Hematopoietic multipotent progenitor cell treated with erythropoietin and hydrocortisone succinate and interleukin-3 and kit ligand, for 15 days (in vitro differentiated cells): ENCODE measurements around the gene TAP1.
"Not testable (repeated sequence)": the region's sequence is repeated elsewhere in the genome, so short reads cannot be mapped to it uniquely, and the experiment has no call there.

ENCODE experiments used
- DNase-seq: peaks from one replicate; pipeline ENCODE4 v3.0.0-alpha.2; 2015; ENCODE audit warnings: low spot score

The TAP1 gene

DNA sequence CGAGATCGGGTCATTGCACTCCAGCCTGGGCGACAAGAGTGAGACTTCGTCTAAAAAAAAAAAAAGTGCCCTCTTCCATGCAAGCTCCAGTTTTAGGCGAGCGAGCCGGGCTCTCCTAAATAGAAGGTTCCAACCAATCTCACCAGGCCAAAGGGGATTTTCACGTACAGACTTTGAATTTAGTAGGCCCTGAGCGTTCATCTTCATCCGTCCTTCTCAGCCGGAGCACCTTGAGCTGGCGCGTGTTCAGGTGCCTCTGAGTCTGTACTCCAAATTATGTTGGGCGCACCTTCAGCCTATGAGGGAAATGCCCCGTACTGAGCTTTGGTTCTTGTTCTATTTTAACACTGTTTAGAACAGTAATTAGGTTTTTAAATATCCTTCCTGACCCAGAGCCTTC is 14.1 kb downstream of the TAP1 start:
- DNase-seq, result no peak

DNA sequence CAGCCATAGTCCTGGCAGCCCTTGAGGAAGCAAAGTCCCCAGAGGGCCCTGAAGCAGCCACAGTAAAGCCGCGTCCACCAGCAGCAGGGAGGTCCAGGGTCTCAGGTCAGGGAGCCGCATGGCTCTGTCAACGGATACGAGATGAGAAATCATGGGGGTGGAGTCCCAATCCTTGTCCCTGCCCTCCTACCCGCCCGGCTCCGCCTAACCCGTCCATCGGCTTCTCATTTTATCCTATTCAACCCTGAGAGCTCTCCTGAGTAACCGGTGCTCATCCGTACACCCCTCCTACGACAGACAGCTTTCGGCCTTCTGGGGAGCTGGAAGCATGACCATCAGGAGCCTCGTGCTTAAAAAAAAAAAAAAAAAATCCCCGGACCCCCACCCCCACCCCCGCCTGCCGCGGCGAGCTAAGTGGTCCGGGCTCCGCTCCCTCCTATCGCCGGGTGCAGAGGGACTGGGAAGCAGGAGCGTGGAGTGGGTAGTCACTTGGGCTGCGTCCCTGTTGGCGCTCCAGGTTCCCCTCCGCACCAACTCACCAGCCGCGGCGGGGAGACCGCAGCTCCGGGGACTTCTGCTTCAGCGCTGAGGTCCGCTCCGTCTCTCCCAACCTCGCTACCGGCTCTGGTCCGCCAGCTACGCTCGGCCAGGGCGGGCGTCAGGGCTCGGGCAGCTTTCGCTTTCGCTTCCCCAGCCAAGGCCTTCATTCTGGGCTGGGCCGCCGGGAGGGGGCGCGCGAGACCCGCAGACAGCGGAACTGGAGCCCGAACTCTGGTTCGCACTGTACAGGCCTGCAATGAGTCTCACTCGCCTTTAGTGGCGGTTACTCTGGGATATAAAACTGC is 15.2 kb downstream of the TAP1 start, which contains the start of gene TAP2:
TSS of gene TAP2 (minus strand) at position 626 of the 845 bp plus-strand sequence. CDS start at position 120, 506 bp downstream.
- DNase-seq, result peak; percentile 94

DNA sequence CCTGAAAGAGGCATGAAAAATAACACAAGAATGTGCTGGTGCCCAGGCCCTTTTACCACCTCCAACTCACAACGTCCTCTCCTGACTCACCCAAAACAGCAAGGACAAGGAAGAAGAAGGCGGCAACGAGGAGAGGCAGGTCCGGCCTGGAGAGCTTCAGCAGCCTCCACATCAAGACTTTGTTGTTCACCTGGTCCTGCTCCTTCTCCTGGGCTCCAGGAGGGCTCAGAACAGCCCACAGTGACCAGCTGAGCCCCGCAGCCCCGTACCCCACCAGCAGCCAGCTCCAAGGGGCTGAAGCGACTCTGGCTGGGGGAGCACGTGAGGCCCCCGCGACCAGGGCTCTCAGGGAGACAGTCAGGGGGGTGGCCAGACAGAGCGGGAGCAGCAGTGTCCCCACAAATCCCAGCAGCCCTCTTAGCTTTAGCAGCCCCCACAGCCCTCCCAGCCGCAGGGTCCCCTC is 15.8 kb downstream of the TAP1 start:
- no peak for DNase-seq

DNA sequence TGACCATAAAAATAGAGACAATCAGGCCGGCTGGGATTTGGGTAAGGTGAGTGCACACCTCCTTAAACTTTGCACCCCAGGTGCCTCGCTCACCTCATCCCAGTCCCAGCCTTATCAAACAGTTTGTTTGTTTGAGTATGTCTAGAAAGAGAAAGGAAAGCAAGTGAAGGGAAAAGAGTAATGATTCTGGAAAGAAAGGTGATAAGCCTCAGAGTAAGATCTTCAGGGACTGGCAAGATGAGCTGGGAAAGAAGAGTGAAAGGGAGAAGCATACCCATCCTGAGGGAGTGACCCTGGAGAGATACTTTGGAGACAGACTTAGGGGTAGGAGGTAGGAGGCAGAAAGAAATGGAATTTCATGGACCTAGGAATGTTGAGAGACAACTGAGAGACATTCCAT is 16.6 kb downstream of the TAP1 start:
- DNase-seq, result no peak

DNA sequence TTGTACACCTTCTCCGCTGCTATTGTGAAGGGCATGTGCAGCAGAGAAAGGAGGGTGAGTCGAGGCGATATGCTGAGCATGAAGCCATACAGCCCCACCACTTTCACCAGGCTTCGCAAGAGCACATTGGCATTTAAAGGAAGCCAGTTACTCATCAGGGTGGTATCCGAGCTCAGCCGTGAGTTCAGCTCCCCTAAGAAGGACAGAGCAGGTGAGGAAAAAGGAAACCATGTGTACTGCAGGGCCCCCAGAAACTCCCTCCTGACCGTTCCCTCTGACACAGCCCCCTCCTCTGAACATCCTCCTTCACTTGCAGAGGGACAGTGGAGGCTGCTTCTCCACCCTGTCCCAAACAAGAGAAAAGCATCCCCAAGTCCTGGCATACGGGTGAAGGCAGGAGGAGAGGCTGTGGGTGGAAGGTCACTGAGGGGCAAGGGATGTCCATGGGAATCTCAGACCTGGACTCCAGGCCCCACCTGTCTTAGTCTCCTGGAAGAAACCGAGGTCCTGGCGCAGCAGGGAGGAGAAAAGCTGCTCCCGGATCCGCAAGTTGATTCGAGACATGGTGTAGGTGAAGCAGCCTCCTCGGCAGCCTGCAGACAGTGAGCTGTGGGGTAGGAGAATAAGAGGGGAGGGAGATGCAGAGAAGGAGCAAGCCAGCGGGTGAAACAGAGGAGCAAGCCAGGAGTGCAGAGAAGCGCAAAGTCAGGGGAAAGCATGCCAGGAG is 18.2 kb downstream of the TAP1 start:
- DNase-seq, result no peak

DNA sequence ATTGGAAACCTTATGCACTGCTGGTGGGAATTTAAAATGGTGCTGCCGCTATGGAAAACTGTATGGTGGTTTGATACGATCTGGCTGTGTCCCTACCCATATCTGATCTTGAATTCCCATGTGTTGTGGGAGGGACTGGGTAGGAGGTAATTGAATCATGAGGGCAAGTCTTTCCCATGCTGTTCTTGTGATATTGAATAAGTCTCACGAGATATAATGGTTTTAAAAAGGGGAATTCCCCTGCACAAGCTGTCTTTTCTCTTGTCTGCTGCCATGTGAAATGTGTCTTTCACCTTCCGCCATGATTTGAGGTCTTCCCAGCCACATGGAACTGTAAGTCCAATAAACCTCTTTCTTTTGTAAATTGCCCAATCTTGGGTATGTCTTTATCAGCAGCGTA is 19.8 kb downstream of the TAP1 start:
- DNase-seq, result no peak

DNA sequence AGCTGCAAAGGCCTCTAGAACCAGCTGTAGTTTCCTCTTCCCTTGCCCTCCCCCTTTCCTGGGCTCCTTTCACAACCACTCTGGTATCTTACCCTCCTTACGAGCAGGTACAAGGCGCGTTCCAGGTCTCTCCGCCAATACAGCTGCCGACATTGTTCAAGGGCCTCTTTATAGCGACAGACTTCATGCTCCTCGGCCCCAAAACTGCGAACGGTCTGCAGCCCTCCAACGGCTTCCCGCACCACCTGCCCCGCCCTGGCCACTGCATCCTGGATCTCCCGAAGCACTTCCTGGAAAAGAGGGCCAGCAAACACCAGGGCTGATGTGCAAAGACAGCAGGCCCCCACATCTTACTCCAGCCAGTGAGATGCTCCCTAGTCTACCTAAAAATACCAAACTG is 21.0 kb downstream of the TAP1 start:
- DNase-seq, result no peak

DNA sequence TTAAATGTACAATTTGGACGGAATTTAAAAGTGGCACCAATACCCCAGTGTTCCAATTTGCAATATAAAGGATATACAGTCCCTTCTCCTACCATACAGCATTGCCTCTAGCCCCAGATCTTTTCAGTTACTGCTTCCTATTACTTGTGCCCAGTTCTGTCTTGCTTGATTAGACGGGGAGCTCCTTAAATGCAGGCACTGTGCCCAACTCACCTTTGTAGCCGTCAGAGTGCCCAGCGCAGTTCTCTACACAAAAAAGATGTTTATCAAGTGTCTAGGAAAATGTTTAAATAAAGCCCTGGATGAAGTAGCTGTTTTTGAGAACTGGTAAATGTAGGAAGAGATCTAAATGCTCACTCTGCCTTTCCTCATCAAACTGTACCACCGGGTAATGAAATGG is 22.6 kb downstream of the TAP1 start:
- no peak for DNase-seq

DNA sequence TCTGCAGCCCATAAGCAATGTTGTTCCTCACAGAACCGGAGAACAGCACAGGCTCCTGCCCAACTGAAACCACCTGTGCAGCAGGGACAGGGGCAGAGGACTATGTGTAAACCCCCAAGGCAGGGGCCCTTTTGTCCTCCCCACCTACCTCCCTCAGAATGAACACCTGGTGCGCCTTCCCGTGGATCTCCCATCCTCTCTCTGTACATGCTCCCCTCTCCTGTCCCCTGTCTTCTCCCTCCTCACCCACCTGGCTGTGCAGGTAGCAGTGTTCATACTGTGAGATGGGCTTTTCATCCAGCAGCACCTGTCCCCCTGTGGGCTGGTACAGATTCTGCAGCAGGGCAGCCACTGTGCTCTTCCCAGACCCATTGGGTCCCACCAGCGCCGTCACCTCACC is 23.5 kb downstream of the TAP1 start:
- DNase-seq, result no peak

DNA sequence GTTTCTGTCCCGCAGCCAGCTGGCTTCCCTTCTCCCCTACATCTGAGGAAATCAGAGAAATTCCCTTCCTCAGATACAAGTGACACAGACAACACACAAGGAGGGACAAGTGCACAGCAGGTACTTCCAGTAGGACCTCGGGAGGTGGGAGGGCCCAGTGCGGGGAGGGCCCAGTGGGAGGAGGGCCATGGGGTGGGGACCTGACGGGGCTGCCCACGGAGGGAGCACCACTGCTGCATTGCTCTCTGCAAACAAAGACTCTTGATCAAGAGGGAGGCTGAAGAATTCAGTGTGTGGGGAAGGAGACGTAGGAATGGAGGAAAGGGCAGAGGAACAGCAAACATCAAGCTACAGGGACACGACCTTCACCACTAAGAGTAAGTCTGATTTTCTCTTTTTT is 24.0 kb downstream of the TAP1 start:
- DNase-seq, result no peak

DNA sequence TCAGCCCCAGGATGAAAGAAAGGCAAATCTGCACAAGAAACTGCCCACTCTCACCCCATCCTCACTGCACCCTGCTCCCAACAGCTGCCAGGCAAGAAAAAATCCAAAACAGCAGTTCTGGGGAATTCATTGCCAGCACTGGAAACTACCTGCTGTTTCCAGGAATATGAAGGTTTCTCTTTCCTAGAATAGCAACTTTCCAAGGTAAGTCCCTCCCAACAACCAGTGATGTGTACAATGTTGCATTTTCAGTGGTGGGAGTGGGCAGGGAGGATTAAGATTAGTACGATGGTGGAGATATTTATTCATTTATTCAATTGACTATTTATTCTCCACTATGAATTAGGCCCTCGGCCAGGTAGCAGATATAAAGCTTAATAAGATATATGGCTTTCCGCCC is 26.5 kb downstream of the TAP1 start:
- no peak for DNase-seq

DNA sequence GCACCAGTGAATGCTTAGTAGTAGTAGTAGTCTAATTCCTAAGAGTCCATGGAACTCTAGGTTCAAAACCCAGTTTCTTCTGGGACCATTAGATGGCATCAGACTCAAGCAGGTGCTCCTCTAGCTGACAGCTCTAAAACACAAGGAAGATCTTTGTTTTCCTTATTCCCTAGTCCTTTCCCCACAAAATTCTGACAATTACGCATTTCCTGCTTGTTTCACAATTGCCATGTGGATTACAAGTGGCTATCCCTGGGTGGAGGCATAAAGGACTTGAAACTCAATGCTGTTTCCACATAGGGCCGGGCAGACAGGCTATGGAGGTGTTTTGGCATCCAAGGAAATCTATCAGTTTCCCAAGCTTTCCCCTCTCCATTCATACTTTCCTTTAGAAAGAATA is 27.5 kb downstream of the TAP1 start:
- DNase-seq, result peak; percentile 24

DNA sequence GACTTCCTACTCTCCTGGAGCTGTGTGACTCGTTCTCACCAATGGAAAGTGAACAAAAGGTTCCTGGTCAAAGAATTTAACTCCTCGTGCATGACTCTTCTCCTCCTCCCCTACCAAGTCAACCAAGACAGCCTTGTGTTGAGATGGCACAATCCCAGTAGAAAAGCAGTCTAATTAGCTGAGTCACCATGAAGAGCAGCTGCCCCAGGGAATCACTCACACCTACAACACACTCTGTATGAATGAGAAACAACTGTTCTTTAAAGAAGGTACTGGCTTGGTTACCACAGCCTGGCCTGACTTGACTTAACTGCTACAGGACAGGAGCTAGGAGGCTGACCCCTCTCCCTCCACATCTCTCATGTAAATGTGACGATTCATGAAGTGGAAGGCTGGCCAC is 33.8 kb downstream of the TAP1 start:
- no peak for DNase-seq

DNA sequence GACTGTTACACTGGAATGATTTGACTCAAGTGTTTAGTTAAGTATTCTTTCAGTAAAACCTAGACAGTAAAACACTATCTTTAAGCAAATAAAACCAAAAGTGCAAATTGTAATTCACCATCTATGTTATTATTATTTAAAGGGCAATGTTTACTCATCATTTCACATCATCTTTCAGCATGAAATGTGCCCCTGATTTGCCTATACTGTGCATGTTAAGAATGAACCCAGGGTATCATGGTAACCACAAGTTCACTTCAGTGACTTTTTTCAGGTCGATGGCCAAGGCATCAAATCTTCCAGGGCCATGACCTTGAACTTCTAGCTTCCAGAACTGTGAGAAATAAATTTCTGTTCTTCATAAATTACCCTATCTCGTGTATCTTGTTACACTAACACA is 34.6 kb downstream of the TAP1 start:
- DNase-seq, result no peak

DNA sequence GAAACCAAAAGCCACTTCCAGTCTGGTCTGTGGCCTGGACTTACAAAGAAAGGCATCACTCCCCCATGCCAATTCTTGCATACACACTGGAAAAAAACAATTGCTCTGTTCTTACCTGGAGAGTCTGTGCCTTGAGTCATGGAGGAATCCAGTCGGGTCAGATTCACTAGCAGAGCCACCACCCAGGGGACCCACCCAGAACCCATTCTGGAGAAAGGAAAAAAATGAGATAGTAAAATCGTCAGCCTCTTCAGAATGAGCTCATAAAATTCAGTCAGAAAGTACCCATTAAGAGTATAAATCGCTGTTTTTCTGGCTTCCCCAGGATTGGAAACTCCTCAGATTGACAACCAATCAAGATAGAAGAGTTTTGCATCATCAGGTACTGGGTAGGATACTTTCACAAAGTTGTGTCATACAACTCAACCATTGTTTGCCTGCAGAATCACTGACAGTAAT is 36.7 kb downstream of the TAP1 start, which contains the start of gene HLA-DOB:
TSS of gene HLA-DOB (minus strand) at position 257 of the 459 bp plus-strand sequence. CDS start at position 206, 51 bp downstream.
- no peak for DNase-seq

DNA sequence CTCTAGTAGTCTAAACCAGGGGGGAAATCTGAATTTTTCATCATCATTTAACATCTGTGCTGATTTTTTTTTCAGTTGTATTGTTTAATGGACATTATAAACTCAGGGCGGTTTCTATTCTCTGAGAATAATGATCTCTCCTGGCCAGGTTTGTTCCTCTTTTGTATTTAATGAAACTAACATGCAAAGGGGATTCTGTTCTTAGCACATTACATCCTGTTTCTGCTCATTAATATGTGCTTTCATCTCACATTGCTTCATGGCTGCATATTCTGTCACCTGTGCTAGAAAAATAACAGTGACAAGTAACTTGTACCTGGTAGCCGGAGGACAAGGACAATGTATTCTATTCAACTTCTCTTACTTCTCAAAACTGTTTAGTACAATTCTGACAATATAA is 37.5 kb downstream of the TAP1 start:
- DNase-seq, result no peak

DNA sequence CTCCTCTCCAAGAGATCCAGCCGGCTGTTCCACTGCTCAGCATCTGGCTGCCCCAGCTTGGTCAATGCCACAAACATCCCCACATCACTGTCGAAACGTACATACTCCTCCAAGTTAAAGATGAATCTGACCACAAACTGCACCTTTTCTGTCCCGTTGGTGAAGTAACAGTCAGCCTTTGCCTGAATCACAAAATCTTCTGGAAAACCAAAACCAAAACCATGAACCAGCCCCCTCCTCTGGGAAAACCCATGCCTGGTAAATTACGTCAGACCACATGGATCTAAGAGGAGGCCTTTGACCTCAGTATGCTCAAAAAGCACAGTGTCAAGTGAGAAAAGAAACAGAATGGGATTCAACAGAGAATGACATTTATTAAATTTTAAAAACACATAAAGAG is 38.4 kb downstream of the TAP1 start:
- DNase-seq, result no peak

DNA sequence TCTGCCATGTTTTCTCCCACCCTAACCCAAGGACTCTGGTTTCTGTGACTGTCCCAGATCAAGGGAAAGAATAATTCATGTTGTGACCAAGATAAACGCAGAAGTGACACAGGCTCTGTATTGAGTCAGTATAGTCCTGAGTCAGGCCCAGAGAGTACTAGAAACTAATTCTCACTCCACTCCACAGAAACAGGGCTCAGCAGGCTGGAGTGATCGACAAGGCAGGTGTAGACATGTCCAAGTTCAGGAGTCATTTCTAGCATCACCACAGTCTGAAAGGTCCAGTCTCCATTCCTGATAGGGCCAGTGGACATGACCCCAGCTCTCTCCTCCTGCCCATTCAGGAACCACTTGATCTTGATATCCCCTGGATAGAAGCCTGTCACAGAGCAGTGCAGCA is 39.4 kb downstream of the TAP1 start:
- no peak for DNase-seq

DNA sequence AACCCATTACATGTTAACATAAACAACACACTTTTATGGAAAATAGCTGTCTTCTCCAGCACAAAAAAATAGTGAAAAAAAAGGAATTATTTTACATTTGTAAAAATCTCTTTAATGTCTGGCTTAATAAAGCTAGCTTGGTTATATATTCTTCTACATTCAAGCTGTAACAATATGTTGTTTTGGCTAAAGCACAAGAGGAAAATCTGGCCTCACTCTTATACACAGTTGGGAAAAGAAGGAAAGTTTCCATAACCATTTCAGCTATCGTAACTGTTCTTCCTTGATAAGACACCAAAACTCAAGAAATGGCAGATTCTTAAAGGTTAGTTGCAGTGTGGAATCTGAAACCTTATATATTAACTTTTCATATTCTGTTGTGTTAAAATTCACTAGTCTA is 44.3 kb downstream of the TAP1 start:
- DNase-seq, result no peak

DNA sequence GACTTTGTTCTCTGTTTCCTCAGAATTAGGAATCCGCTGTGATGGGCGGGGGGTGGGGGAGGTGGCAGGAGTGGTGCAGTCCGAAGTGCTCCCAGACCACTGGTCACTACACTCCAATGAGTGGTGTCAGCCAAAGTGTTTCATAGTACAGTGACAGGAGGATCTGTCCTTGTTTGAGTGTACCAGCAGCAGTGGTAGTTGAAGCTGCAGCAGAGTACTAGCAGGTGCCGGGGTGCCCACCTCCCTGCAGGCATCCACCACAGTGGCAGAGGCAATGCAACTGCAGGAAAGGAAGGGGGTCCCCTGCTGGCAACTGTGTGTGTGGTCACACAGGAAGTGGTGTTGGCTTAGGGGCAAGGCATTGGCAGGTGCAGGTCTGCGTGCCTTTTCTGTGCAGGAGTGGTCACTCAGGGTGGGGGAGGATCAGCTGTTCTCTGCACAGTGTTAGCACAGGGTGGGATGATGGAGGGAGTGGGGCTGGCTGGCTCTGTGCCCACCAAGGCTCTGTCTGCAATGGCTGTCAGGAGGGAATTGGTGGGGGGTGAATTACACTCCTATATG is 46.4 kb downstream of the TAP1 start:
- no peak for DNase-seq

DNA sequence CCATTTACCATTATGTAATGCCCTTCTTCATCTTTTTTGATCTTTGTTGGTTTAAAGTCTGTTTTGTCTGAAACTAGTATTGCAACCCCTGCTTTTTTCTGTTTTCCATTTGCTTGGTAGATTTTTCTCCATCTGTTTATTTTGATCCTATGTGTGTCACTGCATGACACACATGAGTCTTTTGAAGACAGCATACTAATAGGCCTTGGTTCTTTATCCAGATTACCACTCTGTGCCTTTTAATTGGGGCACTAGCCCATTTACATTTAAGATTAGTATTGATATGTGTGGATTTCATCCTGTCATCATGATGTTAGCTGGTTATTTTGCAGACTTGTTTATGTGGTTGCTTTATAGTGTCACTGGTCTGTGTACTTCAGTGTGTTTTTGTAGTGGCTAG is 48.1 kb downstream of the TAP1 start:
- not testable (repeated sequence) for DNase-seq

DNA sequence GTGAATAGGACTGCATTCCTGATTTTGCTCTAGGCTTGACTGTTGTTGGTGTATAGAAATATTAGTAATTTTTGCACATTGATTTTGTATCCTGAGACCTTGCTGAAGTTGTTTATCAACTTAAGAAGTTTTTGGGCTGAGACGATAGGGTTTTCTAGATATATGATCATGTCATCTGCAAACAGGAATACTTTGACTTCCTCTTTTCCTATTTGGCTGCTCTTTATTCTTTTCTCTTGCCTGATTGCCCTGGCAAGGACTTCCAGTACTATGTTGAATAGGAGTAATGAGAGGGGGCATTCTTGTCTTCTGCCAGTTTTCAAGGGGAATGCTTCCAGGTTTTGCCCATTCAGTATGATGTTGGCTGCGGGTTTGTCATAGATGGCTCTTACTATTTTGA is 50.1 kb downstream of the TAP1 start:
- no peak for DNase-seq

DNA sequence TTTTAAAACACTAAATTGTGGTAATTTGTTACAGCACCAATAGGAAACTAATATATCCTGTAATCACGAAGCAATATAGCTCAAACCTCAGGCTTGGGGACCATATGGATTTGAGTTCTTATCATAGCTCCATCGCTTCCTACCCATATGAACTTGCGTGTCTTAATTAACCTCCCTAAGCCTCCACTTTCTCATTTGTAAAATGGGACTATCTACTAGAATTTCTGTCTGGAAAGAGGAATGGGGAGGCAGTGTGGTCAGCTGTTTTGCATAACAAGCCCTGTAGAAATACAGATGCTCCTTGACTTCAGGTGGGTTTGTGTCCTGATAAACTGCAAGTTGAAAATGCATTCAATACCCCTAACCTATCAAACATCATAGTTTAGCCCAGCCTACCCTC is 53.8 kb downstream of the TAP1 start:
- no peak for DNase-seq
